H9 (cell line): ENCODE data around the gene INPP5B. TPM values are rescaled to one million over a fixed set of nuclear protein-coding genes. Genes with fewer than 3 reads are reported as not detected.
A peak's percentile ranks its signal among the peaks of the same experiment; 100 is the strongest.

ENCODE experiments used
- DNase-seq: peaks from one replicate; pipeline ENCODE4 v3.0.0-alpha.2; 2017
- H2AFZ ChIP-seq: one replicate; pipeline ENCODE4 v1.6.1; 2013; ENCODE audit warnings: mild to moderate bottlenecking, low read length, control low read depth, moderate library complexity
- H2AK5ac ChIP-seq: 2 replicates; pipeline ENCODE4 v1.6.1; 2013; ENCODE audit warnings: low read length, control low read depth, mixed read lengths; ENCODE audit not compliant: insufficient read length
- H2BK120ac ChIP-seq: one replicate; pipeline ENCODE4 v1.6.1; 2013; ENCODE audit warnings: low read depth, mild to moderate bottlenecking, low read length, control low read depth, inconsistent platforms; ENCODE audit not compliant: poor library complexity, severe bottlenecking
- H2BK12ac ChIP-seq: 2 replicates; pipeline ENCODE4 v1.6.1; 2013; ENCODE audit warnings: low read length, control low read depth, mixed read lengths, low read depth; ENCODE audit not compliant: insufficient read length
- H2BK15ac ChIP-seq: 2 replicates; pipeline ENCODE4 v1.6.1; 2013; ENCODE audit warnings: low read depth, low read length, control low read depth
- H2BK20ac ChIP-seq: one replicate; pipeline ENCODE4 v1.6.1; 2013; ENCODE audit warnings: low read depth, mild to moderate bottlenecking, low read length, control low read depth, inconsistent platforms; ENCODE audit not compliant: poor library complexity, severe bottlenecking
- H2BK5ac ChIP-seq: 2 replicates; pipeline ENCODE4 v1.6.1; 2013; ENCODE audit warnings: low read length, control low read depth, mixed read lengths; ENCODE audit not compliant: insufficient read length
- H3K14ac ChIP-seq: 2 replicates; pipeline ENCODE4 v1.6.1; 2013; ENCODE audit warnings: low read length, control low read depth; ENCODE audit not compliant: insufficient read depth
- H3K18ac ChIP-seq: 2 replicates; pipeline ENCODE4 v1.6.1; 2013; ENCODE audit warnings: low read depth, mild to moderate bottlenecking, mixed read lengths, low read length, control low read depth; ENCODE audit not compliant: insufficient read length
- H3K23ac ChIP-seq: 2 replicates; pipeline ENCODE4 v1.6.1; 2013; ENCODE audit warnings: low read length, control low read depth, mixed read lengths, low read depth; ENCODE audit not compliant: insufficient read length
- H3K23me2 ChIP-seq: 2 replicates; pipeline ENCODE4 v1.6.1; 2013; ENCODE audit warnings: low read depth, mild to moderate bottlenecking, mixed read lengths, low read length, control low read depth; ENCODE audit not compliant: insufficient read length, poor library complexity, severe bottlenecking
- H3K27ac ChIP-seq: 2 replicates; pipeline ENCODE4 v1.5.1; 2013; ENCODE audit warnings: low read length, control low read depth, mixed read lengths, low read depth; ENCODE audit not compliant: insufficient read length
- H3K27me3 ChIP-seq: 2 replicates; pipeline ENCODE4 v1.6.1; 2013; ENCODE audit warnings: low read length, control low read depth, inconsistent platforms; ENCODE audit not compliant: insufficient read depth
- H3K4ac ChIP-seq: 2 replicates; pipeline ENCODE4 v1.6.1; 2013; ENCODE audit warnings: low read depth, mild to moderate bottlenecking, control low read depth, inconsistent platforms, low read length, moderate library complexity
- H3K4me1 ChIP-seq: 2 replicates; pipeline ENCODE4 v1.6.1; 2013; ENCODE audit warnings: low read length, control low read depth, inconsistent platforms; ENCODE audit not compliant: insufficient read depth
- H3K4me2 ChIP-seq: 2 replicates; pipeline ENCODE4 v1.6.1; 2013; ENCODE audit warnings: low read length, control low read depth, mixed read lengths; ENCODE audit not compliant: insufficient read length, insufficient read depth
- H3K56ac ChIP-seq: 2 replicates; pipeline ENCODE4 v1.6.1; 2013; ENCODE audit warnings: low read depth, mild to moderate bottlenecking, mixed read lengths, low read length, control low read depth; ENCODE audit not compliant: insufficient read length
- H3K79me1 ChIP-seq: 2 replicates; pipeline ENCODE4 v1.6.1; 2013; ENCODE audit warnings: low read depth, mild to moderate bottlenecking, moderate library complexity, low read length, control low read depth, inconsistent platforms; ENCODE audit not compliant: insufficient read depth, poor library complexity, severe bottlenecking
- H3K79me2 ChIP-seq: 2 replicates; pipeline ENCODE4 v1.6.1; 2013; ENCODE audit warnings: low read length, control low read depth, inconsistent platforms; ENCODE audit not compliant: insufficient read depth
- H3K9ac ChIP-seq: 2 replicates; pipeline ENCODE4 v1.6.1; 2013; ENCODE audit warnings: low read length, control low read depth, mixed read lengths; ENCODE audit not compliant: insufficient read length; ENCODE audit errors: extremely low read depth
- H3K9me3 ChIP-seq: one replicate; pipeline ENCODE4 v1.6.1; 2013; ENCODE audit warnings: low read depth, low read length, inconsistent platforms; ENCODE audit not compliant: control insufficient read depth
- H3T11ph ChIP-seq: one replicate; pipeline ENCODE4 v1.6.1; 2013; ENCODE audit warnings: mild to moderate bottlenecking, low read length, control low read depth, inconsistent platforms
- H4K20me1 ChIP-seq: one replicate; pipeline ENCODE4 v1.6.1; 2013; ENCODE audit not compliant: control insufficient read depth, insufficient read length, insufficient read depth
- H4K5ac ChIP-seq: 2 replicates; pipeline ENCODE4 v1.6.1; 2013; ENCODE audit warnings: low read depth, mild to moderate bottlenecking, mixed read lengths, low read length, control low read depth; ENCODE audit not compliant: insufficient read length
- H4K8ac ChIP-seq: replicated peaks from 2 replicates; pipeline ENCODE4 v1.6.1; 2013; ENCODE audit warnings: low read length, control low read depth, mixed read lengths, low read depth; ENCODE audit not compliant: insufficient read length
- H4K91ac ChIP-seq: 2 replicates; pipeline ENCODE4 v1.6.1; 2013; ENCODE audit warnings: low read depth, mild to moderate bottlenecking, moderate library complexity, mixed read lengths, low read length, control low read depth; ENCODE audit not compliant: insufficient read length
- H3K27ac Mint-ChIP-seq, 3 experiments: 2 replicates in 2 of 3; 3 replicates in 1 of 3; pipeline ENCODE4 v1.8.0; 2020 to 2021; ENCODE audit warnings: mixed read lengths in 3 of 3, mild to moderate bottlenecking in 1 of 3, moderate library complexity in 1 of 3
- H3K27me3 Mint-ChIP-seq: 2 replicates; pipeline ENCODE4 v1.8.0; 2021; ENCODE audit warnings: low read depth, mild to moderate bottlenecking, moderate library complexity, mixed read lengths
- H3K36me3 Mint-ChIP-seq, 3 experiments: 2 replicates in 2 of 3; 3 replicates in 1 of 3; pipeline ENCODE4 v1.8.0; 2020 to 2021; ENCODE audit warnings: low read depth in 3 of 3, mixed read lengths in 3 of 3; ENCODE audit not compliant: insufficient read depth in 1 of 3
- H3K4me1 Mint-ChIP-seq, 2 experiments: 2 replicates each; pipeline ENCODE4 v1.8.0; 2020; ENCODE audit warnings: mixed read lengths in 2 of 2
- H3K4me3 Mint-ChIP-seq, 2 experiments: 2 replicates in 1 of 2; 3 replicates in 1 of 2; pipeline ENCODE4 v1.8.0; 2020 to 2021; ENCODE audit warnings: mild to moderate bottlenecking in 2 of 2, mixed read lengths in 2 of 2, moderate library complexity in 1 of 2
- H3K9me3 Mint-ChIP-seq, 2 experiments: 2 replicates in 1 of 2; 3 replicates in 1 of 2; pipeline ENCODE4 v1.8.0; 2020; ENCODE audit warnings: mild to moderate bottlenecking in 2 of 2, mixed read lengths in 2 of 2, moderate library complexity in 1 of 2
- WGBS: extraction: QIAGEN DNeasy Blood & Tissue Kit; methylation state at CpG from one replicate; pipeline ENCODE4 v1.1.7; 2013; ENCODE audit warnings: missing lambda C conversion rate, low lambda C conversion rate, mixed read lengths; ENCODE audit not compliant: insufficient read length; ENCODE audit errors: extremely low coverage; 5-methylcytosine and 5-hydroxymethylcytosine counted together
- total RNA-seq: library from RNA; stranded (reverse); gene quantifications from 2 replicates; pipeline ENCODE4 v1.2.1, GENCODE V29; 2021
- TF ChIP-seq, protein P1 (sequence below): fragments of 200-600 bp; sonication (generic); conservative IDR thresholded peaks from 3 replicates; pipeline ENCODE4 v1.8.0; 2021; ENCODE audit warnings: antibody characterized with exemption, mild to moderate bottlenecking

Gene INPP5B
- total RNA-seq, 1 experiment from 2014 or later: 28.2 TPM

GRCh38 chr1:37867784-37868183 lies 79.1 kb downstream of the INPP5B start:
- H3K36me3 Mint-ChIP-seq: peaks cover 3 to 55% (median 35%) of the 10 kb centered on the region in 3 experiments; a peak in 6 of 7 replicates
- no CpG with 5 or more reads among the region's 6 CpGs for WGBS
- no peaks in the 10 kb centered on the region for H3K4me1 ChIP-seq

More at GRCh38 chr1:37867784-37868183, 79.1 kb downstream of the INPP5B start:
- Mint-ChIP-seq H3K4me3 (no peak overlapping the region), H3K9me3 (no peaks in the 10 kb centered on the region), H3K27ac (no peak overlapping the region), H3K4me1 (no peaks in the 10 kb centered on the region), H3K27me3 (no peaks in the 10 kb centered on the region)
- Histone ChIP-seq H3K79me2 (no peaks in the 10 kb centered on the region), H3K9me3 (no peaks in the 10 kb centered on the region), H2BK20ac (no peak overlapping the region), H4K91ac (no peak overlapping the region), H3K4me2 (no peak overlapping the region), H3K4ac (no peak overlapping the region), H3K79me1 (no peaks in the 10 kb centered on the region), H2BK5ac (no peak overlapping the region), H3K27me3 (no peaks in the 10 kb centered on the region), H3K56ac (no peak overlapping the region), H2BK120ac (no peak overlapping the region), H4K8ac (no peak overlapping the region), H4K20me1 (no peaks in the 10 kb centered on the region), H2BK15ac (no peak overlapping the region), H4K5ac (no peak overlapping the region), H3K23ac (no peak overlapping the region), H3K14ac (no peak overlapping the region), H3K18ac (no peak overlapping the region), H3K9ac (no peak overlapping the region), H3T11ph (no peak overlapping the region), H3K23me2 (no peaks in the 10 kb centered on the region), H2AFZ (no peak overlapping the region), H2AK5ac (no peak overlapping the region), H2BK12ac (no peak overlapping the region), H3K27ac (no peak overlapping the region)
- DNase-seq: peak; percentile 32
- TF ChIP-seq, protein P1, sequence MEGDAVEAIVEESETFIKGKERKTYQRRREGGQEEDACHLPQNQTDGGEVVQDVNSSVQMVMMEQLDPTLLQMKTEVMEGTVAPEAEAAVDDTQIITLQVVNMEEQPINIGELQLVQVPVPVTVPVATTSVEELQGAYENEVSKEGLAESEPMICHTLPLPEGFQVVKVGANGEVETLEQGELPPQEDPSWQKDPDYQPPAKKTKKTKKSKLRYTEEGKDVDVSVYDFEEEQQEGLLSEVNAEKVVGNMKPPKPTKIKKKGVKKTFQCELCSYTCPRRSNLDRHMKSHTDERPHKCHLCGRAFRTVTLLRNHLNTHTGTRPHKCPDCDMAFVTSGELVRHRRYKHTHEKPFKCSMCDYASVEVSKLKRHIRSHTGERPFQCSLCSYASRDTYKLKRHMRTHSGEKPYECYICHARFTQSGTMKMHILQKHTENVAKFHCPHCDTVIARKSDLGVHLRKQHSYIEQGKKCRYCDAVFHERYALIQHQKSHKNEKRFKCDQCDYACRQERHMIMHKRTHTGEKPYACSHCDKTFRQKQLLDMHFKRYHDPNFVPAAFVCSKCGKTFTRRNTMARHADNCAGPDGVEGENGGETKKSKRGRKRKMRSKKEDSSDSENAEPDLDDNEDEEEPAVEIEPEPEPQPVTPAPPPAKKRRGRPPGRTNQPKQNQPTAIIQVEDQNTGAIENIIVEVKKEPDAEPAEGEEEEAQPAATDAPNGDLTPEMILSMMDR: peak; percentile 33; the same call in 2 of the 3 replicates
